ENCODE data around the gene VTI1B.

VTI1B gene

GRCh38 chr14:67675219-67675582 lies 769 bp upstream of the VTI1B start:
- no peak for DNase-seq (ENCODE audit: low read depth)
- peak overlapping the region; percentile 95 for H3K4me3 ChIP-seq (ENCODE audit: low read depth, low read length)
- TF ChIP-seq, protein P1, sequence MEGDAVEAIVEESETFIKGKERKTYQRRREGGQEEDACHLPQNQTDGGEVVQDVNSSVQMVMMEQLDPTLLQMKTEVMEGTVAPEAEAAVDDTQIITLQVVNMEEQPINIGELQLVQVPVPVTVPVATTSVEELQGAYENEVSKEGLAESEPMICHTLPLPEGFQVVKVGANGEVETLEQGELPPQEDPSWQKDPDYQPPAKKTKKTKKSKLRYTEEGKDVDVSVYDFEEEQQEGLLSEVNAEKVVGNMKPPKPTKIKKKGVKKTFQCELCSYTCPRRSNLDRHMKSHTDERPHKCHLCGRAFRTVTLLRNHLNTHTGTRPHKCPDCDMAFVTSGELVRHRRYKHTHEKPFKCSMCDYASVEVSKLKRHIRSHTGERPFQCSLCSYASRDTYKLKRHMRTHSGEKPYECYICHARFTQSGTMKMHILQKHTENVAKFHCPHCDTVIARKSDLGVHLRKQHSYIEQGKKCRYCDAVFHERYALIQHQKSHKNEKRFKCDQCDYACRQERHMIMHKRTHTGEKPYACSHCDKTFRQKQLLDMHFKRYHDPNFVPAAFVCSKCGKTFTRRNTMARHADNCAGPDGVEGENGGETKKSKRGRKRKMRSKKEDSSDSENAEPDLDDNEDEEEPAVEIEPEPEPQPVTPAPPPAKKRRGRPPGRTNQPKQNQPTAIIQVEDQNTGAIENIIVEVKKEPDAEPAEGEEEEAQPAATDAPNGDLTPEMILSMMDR (IDR thresholded peaks at IDR 0.05; ENCODE audit: low read depth, low read length, missing control alignments): no peak

DNA sequence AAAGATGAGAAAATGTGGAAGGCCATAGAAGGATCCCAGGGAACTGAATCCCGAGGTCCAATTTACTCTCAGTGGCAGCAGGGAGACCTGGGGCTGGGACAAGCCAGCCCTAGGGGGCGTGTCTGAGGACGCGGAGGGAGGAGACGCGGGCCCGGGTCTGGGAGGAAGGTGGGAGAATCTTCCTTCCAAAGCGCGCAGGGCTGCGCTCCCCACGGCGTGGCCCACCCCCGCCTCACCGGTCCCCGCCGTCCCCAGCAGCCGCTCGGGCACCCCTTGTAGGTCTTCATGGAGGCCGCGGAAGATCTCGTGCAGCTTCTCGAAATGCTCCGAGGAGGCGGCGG lies 323 bp downstream of the VTI1B start:
- no peak for DNase-seq (ENCODE audit: low read depth)
- TF ChIP-seq, protein P1 (IDR thresholded peaks at IDR 0.05; ENCODE audit: low read depth, low read length, missing control alignments): peak; percentile 16
- peak overlapping the region; percentile 95 for H3K4me3 ChIP-seq (ENCODE audit: low read depth, low read length)

DNA sequence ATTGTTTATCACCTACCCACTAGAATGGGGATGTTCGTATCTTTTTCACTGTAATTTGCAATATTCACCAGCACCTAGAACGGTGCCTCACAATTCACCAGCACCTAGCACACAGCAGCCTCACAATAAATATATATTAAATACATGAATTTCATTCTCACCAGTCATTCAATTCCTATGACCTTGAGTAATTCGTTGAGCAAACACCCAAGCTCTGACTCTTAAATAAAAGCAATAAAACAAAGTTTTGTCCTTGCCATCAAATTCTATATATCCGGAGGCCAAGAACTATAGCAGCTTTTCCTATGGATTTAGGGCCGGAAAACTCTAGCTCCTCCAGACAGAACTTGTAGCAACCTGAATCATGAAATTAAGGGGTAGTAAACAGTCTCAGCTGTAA lies 981 bp downstream of the VTI1B start:
- TF ChIP-seq, protein P1 (IDR thresholded peaks at IDR 0.05; ENCODE audit: low read depth, low read length, missing control alignments): no peak
- peak overlapping the region; percentile 95 for H3K4me3 ChIP-seq (ENCODE audit: low read depth, low read length)
- no peak for DNase-seq (ENCODE audit: low read depth)

DNA sequence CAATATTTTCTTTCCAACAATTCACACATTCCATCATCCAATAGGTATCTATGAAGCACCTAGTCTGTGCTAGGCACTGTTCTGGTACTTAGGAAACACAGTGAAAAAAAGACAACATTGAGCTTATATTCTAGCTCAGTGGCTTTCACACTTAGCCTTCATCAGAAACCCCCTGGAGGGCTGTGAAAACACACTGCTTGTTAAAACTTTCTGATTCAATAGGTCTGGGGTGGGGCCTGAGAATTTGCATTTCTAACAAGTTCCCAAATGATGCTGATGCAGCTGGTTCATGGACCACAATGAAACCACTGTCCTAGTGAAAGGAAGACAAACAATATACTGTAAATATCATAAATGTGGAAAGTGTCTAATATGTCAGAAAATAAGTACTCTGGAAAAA lies 5.9 kb downstream of the VTI1B start:
- no peak overlapping the region for H3K4me3 ChIP-seq (ENCODE audit: low read depth, low read length)
- DNase-seq (ENCODE audit: low read depth): no peak

GRCh38 chr14:67666750-67667449 lies 7.5 kb downstream of the VTI1B start:
- no peak for DNase-seq (ENCODE audit: low read depth)
- TF ChIP-seq, protein P1 (IDR thresholded peaks at IDR 0.05; ENCODE audit: low read depth, low read length, missing control alignments): peak; percentile 63
- H3K4me3 ChIP-seq (ENCODE audit: low read depth, low read length): no peak overlapping the region

More for the DNA sequence above, 5.9 kb downstream of the VTI1B start:
- TF ChIP-seq, protein P1 (IDR thresholded peaks at IDR 0.05; ENCODE audit: low read depth, low read length, missing control alignments): no peak

DNA sequence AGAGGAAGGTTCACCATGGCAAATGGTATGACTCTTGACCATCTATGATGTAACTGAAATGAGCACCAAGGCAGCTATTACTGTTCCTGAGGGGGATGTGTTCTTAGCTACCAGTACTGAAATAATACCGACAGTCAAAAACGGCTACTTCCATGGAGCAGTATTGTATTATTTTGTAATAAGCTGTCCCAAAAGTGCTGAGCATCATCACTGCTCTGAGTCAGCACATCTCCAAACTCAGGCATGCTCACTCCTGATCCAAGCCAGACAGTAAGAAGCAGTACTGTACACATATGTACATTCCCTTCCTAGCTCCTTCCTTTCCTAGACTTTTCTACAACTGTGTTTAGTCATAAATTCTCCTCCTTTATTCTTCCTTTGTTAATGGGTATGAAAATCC lies 8.6 kb downstream of the VTI1B start:
- TF ChIP-seq, protein P1 (IDR thresholded peaks at IDR 0.05; ENCODE audit: low read depth, low read length, missing control alignments): no peak
- DNase-seq (ENCODE audit: low read depth): no peak
- no peak overlapping the region for H3K4me3 ChIP-seq (ENCODE audit: low read depth, low read length)

DNA sequence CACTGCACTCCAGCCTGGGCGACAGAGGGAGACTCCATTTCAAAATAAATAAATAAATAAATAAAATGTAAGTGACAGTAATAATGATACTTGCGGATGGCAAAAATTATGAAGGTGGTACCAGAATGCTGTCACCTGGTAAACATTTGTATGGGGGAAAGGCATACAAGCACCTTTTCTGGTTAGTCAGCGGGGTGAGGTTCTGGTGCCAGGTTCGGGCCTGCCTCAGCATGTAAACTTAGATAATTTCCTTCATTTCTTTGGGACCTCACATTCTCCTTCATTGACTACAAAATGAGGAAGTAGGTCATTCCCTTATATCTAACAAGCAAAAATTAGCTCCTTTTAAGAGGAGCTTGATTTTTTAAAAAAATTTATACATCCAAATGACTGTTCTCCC lies 10.8 kb downstream of the VTI1B start:
- TF ChIP-seq, protein P1 (IDR thresholded peaks at IDR 0.05; ENCODE audit: low read depth, low read length, missing control alignments): no peak
- no peak overlapping the region for H3K4me3 ChIP-seq (ENCODE audit: low read depth, low read length)
- DNase-seq (ENCODE audit: low read depth): no peak

Measured in GM12864 (cell line).